GM18502 (cell line): ENCODE data around the gene STN1.

Source experiments
- ATAC-seq: cut with Tn5 transposase; IDR thresholded peaks from one replicate; pipeline ENCODE4 v1.9.1; 2021; ENCODE audit warnings: mild to moderate bottlenecking; ENCODE audit not compliant: unreplicated experiment, poor library complexity

The STN1 gene

DNA sequence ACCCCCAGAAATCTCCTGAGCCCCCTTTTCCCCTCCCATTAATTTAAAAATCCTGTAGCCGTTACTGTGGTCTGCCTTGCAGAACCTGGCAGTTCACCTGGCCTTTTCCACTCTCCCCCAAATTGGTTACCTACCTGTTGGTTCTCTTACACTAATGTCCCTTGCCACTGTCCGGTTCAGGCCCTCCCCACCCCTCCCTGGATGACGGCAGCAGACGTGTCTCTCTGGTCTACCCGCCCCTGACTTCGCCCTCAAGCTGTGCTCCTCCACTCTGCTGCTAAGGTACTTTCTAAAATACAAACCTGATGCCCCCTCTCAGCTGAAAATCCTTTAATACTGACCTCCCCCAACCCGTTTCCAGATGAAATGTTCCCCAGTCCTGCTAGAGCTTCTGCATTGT is 47.0 kb downstream of the STN1 start:
- no peak for ATAC-seq

DNA sequence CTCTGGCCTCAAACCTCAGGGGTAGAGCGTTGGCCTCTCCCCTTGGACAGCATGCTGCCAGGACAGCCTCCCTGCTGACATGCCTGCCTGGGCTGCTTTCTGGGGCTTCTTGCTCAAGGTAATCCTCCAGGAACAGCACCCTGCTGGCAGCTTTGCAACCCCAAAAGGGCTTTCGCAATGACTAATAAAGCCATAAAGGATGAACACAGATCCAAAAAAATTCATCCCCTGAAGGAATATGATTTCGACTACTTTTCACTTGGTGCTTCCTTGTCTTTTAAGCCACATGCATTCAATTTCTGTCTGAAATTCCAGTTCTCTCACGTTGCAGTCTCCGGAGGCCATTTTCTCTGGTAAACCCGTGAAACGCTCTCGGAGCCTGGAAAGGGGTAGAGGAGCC is 47.5 kb downstream of the STN1 start:
- no peak for ATAC-seq

DNA sequence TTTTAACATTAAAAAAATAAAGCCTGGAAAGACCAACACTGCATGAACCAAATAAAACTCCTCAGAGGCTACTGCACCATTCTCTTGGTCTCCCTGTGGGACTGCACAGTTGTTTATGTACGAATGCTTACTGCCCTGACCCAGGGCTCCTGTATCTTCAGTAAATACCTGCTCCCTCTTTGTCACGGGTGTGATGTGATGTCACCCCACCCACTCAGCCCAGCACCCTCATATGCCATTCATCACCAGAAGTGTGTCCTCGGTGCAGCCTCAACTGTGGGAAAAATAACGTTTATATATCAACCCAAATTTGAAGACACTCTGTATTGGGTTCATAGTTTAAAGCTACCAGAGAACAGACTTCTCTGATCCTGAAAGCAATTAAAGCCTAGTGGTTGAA is 48.6 kb downstream of the STN1 start:
- ATAC-seq = no peak

DNA sequence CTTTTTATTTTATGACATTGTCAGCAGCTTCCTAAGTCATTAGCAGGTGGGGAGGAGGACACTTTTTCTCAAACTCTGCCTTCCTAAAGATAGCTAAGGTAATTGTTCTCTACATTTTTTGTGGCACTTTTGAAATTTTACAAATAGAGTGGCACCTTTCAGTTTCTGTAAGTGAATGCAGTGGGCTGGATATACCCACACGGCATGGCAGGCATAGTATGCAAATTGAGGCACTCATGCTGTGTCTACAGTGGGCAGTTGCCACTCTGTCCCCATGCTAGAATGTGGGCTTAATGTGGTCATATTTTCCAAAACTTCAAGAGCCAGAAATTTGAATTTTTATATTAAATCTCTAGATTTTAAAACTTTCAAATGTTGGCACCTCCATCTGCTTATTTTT is 49.8 kb downstream of the STN1 start:
- ATAC-seq = no peak

DNA sequence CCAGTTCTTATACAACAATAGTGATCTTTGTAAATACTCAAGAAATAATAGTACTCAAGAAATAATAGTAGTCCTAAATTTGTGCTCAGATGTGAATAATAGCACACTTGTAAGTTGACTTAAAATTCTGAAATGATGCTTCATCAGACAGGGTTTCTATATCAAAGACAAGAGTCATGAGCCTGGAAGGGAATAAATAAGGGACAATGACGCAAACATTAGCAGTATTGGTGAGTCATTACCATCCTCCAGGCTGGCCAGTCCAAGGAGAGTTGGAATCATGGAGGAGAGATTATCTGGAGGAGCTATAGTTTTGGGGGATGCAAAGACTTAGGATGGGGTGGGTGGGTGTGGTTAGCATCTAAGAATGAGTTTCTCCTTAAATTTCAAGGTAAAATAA is 56.5 kb downstream of the STN1 start:
- no peak for ATAC-seq

DNA sequence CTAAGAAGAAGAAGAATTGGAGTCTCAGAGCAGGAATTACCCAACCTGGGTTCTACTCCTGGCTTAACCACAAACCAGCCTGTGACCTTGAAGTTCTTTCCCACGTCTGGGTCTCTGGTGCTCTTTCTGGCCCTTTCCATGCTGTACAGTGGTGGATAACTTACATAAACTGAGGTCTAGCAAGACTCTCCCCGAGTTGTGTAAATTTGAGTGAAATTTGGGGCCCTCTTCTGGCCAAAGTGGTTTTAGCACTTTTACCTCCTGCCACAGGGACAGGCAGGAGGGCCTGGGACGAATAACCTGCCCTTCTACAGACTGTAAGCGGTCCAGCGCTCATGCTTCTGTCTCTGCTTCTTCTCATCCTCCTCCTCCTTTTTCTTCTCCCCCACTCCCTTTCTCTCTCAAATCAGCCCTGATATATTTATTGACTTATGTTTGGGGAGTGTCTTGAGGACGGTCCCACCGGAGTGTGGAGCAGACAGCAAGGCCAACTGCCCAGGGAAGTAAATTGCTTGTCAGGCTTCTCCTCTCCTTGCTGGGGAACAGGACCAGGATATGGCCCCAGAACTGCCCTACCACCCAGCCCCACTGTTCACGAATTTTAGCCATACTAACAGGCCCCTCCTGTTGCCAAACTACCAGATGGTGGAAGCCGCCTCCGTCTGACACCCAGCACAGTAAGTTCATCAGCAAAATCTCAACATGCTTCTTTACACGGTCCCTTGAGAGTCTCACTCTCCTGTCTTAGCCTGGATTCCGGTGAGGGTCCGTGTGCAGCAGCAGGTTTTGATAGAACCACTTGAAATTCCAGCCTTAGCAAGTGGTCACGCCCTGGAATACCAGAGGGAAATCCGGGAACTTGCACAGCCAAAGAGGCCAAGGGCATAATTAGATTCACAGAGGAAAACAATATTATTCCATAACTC is 58.6 kb downstream of the STN1 start:
- peak; percentile 82 for ATAC-seq

DNA sequence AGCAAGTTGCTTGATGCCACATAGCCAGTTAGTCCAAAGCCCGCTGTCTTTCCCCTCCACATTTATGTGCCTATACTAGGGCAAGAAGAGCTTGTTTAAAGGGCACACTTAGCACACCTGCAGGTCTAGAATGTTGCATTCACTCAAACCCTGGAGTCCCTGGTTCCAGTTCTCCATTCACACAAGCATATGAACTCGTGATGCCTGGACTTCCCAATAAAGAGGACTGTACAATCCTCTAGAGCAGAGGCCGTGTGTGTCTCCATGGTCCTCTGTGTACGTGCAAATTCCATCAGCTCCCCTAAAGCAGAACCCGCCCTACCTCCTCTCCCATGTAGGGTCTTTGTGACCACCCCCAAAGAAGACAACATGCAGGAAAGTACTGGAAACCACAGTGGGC is 59.6 kb downstream of the STN1 start:
- ATAC-seq = no peak

DNA sequence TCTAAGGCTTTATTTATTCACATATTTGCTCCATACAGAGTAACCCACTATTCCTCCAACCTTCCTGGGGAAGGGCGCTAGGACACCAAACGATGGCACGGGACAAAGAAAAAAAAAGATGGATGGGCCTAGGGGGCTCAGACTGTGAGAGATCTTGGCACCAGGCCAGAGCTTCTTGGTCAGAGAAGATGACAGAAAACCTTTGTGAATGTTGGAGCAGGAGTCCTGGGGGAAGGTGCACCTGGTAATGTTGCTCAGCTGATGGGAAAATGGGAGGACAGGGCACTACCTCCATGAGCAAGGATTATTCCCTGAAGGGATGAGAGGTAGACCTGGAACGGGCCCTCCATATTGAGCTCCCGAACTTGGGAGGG is 61.2 kb downstream of the STN1 start:
- ATAC-seq = no peak

DNA sequence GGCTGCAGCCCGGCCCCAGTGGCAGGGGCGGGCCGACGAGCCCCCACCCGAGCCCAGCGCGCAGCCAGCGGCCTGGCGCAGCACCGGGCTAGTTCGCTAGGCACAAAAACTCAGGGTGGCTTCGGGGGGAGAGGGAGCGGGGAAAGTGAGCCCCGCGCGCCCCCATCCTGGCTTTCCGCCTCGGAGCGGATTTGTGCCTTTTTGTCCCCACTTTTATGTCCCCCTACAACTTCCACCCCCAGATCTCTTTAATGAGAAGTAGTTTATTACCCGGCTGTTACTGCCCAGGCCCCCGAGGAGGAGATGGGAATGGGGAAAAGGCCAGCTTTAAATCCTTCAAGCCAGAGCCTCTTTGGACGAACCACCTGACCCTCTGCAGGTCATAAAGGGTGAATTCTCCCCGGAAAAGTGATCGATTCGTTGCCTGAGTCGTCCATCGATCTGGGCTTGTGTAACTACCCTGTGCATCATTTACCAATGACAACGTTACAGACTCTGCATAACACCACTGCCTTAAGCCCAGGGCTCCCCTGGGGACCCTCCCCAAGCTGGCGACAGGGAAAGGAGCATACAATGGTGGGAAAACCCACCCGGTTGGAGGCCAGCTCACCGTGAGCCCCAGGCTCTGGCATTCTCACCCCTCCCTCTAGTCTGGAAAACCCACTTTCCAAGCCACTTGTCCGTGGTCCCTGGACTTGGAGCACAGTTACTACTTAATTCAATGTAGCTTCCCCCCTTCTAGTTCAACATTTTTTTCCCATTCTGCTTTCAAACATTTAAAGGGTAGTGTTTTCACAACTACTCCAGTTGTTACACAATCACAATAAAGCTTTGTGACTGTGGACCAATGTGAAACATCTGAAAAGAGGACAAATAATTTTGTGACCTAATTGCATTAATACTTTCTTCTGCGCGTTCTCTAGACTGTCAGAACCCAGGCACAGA is 61.9 kb downstream of the STN1 start:
- ATAC-seq = no peak

DNA sequence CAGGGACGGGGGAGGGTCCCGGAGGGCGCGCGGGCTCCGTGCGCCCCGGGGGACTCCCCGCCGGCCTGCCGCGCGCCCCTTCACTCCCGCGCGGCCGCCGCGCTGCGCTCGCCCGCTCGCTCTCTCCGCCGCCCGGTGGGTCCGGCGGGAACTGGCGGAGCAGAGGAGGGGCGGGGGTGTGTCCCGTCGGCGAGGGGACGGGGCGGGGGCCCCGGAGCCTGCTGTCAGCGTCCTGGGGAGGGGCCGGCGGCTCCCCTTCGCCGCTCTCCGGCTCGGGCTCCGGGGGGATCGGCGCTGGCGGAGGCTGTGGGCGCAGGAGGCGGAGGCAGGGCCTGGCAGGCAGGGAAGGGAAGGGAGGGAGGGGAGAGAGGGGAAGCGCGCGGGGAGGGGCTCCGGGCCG is 62.6 kb downstream of the STN1 start, which contains the start of gene SH3PXD2A:
TSS of gene SH3PXD2A (minus strand) at position 153 of the 400 bp plus-strand sequence. CDS start 310 bp downstream, outside the sequence.
- ATAC-seq = no peak

DNA sequence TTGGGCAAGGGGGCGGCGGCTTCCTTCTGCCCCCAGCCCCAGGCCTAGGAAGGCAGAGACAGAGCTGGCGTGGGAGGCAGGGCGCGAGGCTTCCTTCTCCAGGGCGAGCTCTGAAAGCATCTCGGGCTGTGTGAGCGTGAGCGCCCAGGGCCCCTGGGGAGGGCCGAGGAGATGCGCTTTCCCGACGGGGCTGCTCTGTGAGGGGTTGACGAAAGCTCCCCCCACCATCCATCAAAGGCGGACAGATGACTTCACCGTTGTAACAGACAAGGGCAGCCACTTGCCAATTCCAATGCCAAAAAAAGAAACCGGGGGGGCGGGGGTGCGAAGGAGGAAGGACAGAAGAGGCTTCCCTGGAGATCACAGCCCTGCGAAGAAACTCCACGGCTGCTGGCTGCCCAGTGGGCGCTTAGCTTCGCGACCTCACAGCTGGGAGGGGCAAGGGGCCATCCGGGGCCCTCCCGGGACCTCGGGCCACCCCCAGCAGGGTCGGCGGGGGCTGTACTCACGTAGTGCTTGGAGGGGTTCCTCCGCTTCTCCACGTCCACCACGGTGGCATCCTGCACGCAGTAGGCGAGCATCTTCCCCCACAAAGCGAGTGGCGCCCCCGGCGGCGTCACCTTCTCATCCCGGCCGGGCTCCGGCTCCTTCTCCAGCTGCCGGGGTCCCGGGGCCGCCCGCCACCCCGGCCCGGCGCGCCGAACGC is 63.1 kb downstream of the STN1 start:
- no peak for ATAC-seq

DNA sequence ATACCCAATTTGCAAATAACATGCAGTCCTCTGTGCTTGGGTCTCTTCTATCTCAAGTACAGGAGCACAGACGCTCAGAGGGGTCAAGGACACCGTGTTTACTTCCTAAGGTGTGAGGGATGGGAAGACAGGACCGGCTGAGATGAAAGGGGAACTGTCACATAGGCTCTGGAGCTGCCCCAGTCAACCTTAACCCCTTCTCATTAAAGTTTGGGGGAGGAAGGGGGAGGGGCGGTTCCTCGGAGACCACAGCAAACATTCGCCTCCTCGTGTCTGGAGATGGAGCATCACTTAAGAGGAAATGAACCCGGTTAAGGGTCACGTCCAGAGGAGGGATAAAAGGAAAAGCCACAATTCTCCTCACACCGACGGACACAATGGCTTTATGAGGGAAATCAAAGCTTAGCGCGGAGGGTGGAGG is 63.7 kb downstream of the STN1 start:
- no peak for ATAC-seq

DNA sequence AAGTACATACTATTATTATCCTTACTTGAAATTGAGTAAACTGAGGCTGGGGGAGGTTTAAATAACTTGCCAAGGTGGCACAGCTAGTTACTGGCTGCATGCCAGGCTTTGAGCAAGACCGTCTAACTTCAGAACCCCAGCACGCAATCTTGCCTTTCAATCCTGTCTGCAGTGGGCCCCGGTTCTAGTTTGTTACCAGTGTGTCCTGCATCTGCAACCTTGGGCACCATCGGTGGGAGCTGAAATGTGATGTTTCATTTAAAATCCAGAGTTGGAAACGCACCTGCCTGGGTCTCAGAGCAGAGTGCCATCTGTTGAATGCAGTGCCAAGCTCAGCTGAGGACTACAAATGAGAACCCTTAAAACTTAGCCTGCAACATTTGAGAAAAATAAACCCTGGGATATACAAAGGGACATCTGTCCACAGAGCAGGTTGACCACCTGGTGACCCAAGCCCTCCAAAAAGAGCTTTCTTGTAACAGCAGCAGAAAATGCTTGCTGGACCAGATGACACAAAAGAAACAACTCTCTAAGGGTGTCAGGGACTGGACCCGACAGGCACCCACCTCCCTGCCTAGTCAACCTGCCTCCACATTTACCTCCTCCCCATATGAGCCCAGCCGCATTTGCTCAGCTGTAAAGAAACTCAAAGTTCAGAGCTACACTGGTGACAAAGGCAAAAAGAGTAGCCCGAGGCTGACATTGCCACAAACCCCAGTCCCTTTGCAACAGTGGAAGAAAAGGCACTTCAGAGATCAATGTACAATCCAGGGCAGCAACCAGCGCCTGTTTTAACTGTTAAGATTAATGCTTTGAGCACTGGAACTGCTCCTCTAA is 64.3 kb downstream of the STN1 start:
- ATAC-seq = no peak

DNA sequence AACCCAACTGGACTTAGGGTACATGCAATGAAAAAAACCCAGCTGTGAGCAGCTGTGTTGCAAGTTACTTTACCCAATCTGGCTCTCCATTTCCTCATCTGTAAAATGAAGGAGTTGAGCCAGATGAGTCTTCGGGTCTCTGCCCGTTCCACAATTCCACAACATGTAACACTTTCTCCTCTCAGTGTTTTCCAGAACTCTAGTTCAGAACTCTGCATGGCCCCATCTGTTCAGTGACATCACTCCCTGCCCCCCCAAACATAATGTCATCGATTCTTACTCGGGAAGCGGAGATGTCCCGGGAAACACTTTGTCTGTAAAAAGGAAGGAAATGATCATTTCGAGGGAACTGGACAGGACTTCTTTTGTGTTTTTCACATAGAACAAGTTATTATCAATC is 65.1 kb downstream of the STN1 start:
- no peak for ATAC-seq

DNA sequence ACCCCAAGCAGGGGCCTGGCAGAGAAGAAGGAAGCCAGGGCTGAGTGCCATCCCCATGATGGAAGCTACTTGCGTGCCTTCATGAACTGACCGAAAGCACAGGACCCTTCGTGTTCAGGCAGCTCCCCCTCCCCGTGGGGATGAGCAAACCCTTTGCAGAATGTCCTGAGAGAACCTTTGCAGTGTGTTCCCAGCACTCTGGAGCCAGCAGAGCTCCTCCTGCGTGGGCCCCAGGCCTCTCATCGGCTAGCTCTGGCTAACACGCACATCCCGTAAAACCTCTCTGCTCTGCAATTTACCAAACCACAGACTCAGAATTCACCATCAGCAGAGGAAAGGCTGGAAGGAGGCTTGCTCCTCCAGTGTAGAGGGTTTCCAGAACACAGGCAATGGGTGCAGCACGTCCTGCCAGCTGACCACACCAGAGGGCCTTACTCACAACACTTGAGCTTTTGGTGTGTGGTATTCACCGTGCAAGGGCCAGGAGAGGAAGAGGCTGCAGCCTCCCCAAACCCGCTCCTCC is 65.7 kb downstream of the STN1 start:
- no peak for ATAC-seq

DNA sequence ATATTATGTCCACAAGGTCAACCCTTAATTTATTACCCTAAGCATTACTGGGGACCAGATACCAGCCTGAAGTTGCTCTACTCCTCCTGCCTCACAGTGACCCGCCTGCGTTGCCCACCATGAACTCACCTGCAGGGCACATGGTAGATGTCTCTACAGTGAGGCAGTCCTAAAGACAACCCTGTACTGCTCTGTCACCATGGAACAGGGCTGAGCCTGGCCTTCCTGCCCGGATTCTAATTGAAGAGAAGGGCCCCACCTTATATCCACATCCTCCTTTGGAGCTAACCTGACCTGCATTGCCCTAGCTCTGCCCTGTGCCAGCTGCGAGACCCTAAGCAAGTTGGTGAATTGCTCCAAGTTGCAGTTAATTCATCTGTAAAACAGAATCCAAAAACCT is 66.7 kb downstream of the STN1 start:
- ATAC-seq = no peak

DNA sequence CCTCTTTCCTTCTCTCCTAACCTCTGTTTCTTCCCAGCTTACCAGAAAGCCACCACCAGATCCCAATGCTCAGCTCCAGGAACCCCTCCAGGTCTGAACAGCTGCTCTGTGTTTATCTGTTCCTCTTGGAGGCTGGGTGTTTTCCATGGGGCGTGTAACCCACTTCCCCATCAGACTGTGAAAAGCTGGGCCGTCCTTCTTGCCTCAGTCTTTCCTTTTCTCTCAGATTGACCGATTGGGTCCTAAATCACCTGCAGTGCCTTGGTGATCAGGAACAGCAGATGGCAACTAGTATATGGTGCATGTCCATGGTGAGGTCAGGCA is 67.5 kb downstream of the STN1 start:
- no peak for ATAC-seq

DNA sequence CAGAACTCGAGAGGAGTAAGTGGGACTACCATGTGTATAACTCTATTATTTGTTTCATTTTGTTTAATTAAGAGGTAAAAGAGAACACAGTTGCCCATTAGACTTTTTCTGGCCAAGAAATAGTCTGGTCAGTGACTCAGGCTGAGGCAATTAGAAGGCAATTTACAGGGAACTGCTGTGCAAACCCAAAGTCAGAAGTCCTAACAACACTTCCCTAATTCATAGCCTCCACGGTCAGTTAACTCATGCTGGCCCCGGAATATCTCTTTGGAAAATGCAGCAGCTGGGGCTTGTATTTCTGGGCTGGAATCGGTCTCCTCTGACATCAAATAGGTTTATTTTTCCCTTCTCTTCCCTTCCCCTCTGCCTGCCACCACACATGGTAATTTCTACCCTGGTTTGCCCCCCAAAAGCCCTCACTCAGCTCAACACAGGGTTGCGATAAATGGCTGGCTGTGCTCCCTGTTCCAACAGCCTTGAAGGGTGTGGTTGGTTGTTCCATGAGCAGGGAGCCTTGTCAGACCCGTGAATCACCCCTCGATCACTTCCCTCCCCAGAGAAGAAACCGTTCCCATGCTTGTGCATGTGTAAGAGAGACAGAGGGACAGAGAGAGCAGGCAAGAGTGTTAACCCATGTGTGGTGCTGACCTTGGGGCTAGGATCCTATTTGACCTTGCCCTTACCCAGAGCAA is 68.0 kb downstream of the STN1 start:
- ATAC-seq = no peak
